Measurements from ENCODE around the gene CAMKK1. TPM values are rescaled to one million over a fixed set of nuclear protein-coding genes. Genes with fewer than 3 reads are reported as not detected.

CAMKK1 gene
- total RNA-seq, 1 donor from 2014 or later: 7.8 TPM

Other genes with a start within 250 kb of the CAMKK1 start
- gene TAX1BP3, start 224.5 kb downstream of the CAMKK1 start, total RNA-seq: 398 and 497 TPM in 2 replicates
- gene EMC6, start 224.2 kb downstream of the CAMKK1 start, total RNA-seq: 24.9 and 30.0 TPM in 2 replicates
- gene P2RX5, start 196.9 kb downstream of the CAMKK1 start, total RNA-seq: 6.0 and 8.4 TPM in 2 replicates
- 3.0 and 3.6 TPM in 2 replicates for gene HASPIN, start 169.2 kb downstream of the CAMKK1 start, total RNA-seq
- gene ITGAE, start 91.9 kb downstream of the CAMKK1 start, total RNA-seq: 24.7 and 29.7 TPM in 2 replicates
- gene NCBP3, start 46.8 kb downstream of the CAMKK1 start, total RNA-seq: 26.1 and 29.1 TPM in 2 replicates
- gene P2RX1, start 23.4 kb upstream of the CAMKK1 start, total RNA-seq: not detected in 2 replicates
- gene ATP2A3, start 71.4 kb upstream of the CAMKK1 start, total RNA-seq: 11.1 and 13.3 TPM in 2 replicates
- 33.9 and 40.0 TPM in 2 replicates for gene ZZEF1, start 250.0 kb upstream of the CAMKK1 start, total RNA-seq

All from kidney epithelial cell (primary cell).